ENCODE measurements around the gene FAM107B.

DNA sequence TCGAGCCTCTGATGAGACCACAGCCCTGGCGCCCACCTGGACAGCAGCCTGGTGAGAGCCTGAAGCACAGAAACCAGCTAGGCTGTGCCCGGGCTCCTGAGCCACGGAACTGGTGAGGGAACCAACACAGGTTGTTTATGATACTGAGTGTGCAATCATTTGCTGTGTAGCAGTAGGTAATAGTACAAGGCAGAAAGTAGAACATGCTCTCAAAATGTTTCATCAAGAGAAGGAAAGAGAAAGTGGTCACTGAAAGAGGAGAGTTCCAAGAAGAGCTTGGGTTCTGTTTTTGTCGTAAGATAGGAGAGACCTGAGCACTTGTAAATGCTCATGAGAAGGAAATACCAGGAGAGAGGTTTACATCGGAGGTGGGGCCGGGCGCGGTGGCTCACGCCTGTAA, 208.2 kb downstream of the FAM107B start:
- no peak for TF ChIP-seq ZFP3 (CRISPR knock-in tag; IDR thresholded peaks at IDR 0.05)
- TF ChIP-seq ZC3H10 (CRISPR knock-in tag; IDR thresholded peaks at IDR 0.05) = no peak
- TF ChIP-seq ZNF8 (CRISPR knock-in tag; IDR thresholded peaks at IDR 0.05) = no peak
- TF ChIP-seq ZNF70 (CRISPR knock-in tag; IDR thresholded peaks at IDR 0.05) = no peak
- no peak for TF ChIP-seq RARB (CRISPR knock-in tag; IDR thresholded peaks at IDR 0.05)
- TF ChIP-seq, protein P1, sequence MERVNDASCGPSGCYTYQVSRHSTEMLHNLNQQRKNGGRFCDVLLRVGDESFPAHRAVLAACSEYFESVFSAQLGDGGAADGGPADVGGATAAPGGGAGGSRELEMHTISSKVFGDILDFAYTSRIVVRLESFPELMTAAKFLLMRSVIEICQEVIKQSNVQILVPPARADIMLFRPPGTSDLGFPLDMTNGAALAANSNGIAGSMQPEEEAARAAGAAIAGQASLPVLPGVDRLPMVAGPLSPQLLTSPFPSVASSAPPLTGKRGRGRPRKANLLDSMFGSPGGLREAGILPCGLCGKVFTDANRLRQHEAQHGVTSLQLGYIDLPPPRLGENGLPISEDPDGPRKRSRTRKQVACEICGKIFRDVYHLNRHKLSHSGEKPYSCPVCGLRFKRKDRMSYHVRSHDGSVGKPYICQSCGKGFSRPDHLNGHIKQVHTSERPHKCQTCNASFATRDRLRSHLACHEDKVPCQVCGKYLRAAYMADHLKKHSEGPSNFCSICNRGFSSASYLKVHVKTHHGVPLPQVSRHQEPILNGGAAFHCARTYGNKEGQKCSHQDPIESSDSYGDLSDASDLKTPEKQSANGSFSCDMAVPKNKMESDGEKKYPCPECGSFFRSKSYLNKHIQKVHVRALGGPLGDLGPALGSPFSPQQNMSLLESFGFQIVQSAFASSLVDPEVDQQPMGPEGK (CRISPR knock-in tag; IDR thresholded peaks at IDR 0.05; ENCODE audit: borderline replicate concordance) = no peak
- TF ChIP-seq, protein P2, sequence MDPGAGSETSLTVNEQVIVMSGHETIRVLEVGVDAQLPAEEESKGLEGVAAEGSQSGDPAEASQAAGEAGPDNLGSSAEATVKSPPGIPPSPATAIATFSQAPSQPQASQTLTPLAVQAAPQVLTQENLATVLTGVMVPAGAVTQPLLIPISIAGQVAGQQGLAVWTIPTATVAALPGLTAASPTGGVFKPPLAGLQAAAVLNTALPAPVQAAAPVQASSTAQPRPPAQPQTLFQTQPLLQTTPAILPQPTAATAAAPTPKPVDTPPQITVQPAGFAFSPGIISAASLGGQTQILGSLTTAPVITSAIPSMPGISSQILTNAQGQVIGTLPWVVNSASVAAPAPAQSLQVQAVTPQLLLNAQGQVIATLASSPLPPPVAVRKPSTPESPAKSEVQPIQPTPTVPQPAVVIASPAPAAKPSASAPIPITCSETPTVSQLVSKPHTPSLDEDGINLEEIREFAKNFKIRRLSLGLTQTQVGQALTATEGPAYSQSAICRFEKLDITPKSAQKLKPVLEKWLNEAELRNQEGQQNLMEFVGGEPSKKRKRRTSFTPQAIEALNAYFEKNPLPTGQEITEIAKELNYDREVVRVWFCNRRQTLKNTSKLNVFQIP (CRISPR knock-in tag; IDR thresholded peaks at IDR 0.05; ENCODE audit: borderline replicate concordance, low read depth) = no peak
- no peak for TF ChIP-seq ZFP30 (CRISPR knock-in tag; IDR thresholded peaks at IDR 0.05)
- TF ChIP-seq, protein P3, sequence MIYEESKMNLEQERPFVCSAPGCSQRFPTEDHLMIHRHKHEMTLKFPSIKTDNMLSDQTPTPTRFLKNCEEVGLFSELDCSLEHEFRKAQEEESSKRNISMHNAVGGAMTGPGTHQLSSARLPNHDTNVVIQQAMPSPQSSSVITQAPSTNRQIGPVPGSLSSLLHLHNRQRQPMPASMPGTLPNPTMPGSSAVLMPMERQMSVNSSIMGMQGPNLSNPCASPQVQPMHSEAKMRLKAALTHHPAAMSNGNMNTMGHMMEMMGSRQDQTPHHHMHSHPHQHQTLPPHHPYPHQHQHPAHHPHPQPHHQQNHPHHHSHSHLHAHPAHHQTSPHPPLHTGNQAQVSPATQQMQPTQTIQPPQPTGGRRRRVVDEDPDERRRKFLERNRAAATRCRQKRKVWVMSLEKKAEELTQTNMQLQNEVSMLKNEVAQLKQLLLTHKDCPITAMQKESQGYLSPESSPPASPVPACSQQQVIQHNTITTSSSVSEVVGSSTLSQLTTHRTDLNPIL (CRISPR knock-in tag; IDR thresholded peaks at IDR 0.05; ENCODE audit: low read depth) = no peak
- no peak for TF ChIP-seq ZNF565 (CRISPR knock-in tag; conservative IDR thresholded peaks at IDR 0.05; ENCODE audit: low read depth)
- TF ChIP-seq, protein P4, sequence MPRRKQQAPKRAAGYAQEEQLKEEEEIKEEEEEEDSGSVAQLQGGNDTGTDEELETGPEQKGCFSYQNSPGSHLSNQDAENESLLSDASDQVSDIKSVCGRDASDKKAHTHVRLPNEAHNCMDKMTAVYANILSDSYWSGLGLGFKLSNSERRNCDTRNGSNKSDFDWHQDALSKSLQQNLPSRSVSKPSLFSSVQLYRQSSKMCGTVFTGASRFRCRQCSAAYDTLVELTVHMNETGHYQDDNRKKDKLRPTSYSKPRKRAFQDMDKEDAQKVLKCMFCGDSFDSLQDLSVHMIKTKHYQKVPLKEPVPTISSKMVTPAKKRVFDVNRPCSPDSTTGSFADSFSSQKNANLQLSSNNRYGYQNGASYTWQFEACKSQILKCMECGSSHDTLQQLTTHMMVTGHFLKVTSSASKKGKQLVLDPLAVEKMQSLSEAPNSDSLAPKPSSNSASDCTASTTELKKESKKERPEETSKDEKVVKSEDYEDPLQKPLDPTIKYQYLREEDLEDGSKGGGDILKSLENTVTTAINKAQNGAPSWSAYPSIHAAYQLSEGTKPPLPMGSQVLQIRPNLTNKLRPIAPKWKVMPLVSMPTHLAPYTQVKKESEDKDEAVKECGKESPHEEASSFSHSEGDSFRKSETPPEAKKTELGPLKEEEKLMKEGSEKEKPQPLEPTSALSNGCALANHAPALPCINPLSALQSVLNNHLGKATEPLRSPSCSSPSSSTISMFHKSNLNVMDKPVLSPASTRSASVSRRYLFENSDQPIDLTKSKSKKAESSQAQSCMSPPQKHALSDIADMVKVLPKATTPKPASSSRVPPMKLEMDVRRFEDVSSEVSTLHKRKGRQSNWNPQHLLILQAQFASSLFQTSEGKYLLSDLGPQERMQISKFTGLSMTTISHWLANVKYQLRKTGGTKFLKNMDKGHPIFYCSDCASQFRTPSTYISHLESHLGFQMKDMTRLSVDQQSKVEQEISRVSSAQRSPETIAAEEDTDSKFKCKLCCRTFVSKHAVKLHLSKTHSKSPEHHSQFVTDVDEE (CRISPR knock-in tag; IDR thresholded peaks at IDR 0.05) = no peak
- no peak for TF ChIP-seq PPARA (CRISPR knock-in tag; IDR thresholded peaks at IDR 0.05; ENCODE audit: borderline replicate concordance)

Data from SK-N-SH treated with all-trans-retinoic acid at 6 μM for 48 hours (cell line).